ACC112 (cell line): Measurements from ENCODE around the gene PCMTD2.

Source experiments
- H2AFZ ChIP-seq: fragments of 200-600 bp; sonication (generic); one replicate; pipeline ENCODE4 v1.6.0; 2017; ENCODE audit warnings: antibody characterized with exemption, low read length; ENCODE audit not compliant: unreplicated experiment
- H3K27ac ChIP-seq: fragments of 200-600 bp; sonication (generic); 2 replicates; pipeline ENCODE4 v1.5.1; 2014; ENCODE audit warnings: low read depth, mild to moderate bottlenecking, antibody characterized with exemption, low read length, moderate library complexity
- H3K27me3 ChIP-seq: fragments of 200-600 bp; sonication (generic); 2 replicates; pipeline ENCODE4 v1.6.1; 2014; ENCODE audit warnings: mild to moderate bottlenecking, antibody characterized with exemption, low read length, moderate library complexity, mixed read lengths; ENCODE audit not compliant: insufficient read depth
- H3K36me3 ChIP-seq: fragments of 200-600 bp; sonication (generic); 2 replicates; pipeline ENCODE4 v1.6.1; 2016; ENCODE audit warnings: mild to moderate bottlenecking, antibody characterized with exemption, low read length, moderate library complexity, mixed read lengths; ENCODE audit not compliant: insufficient read depth
- H3K4me1 ChIP-seq: fragments of 200-600 bp; sonication (generic); one replicate; pipeline ENCODE4 v1.6.1; 2016; ENCODE audit warnings: low read length, mixed read lengths; ENCODE audit not compliant: insufficient read depth, unreplicated experiment, control insufficient read depth
- H3K4me3 ChIP-seq: fragments of 200-600 bp; sonication (generic); 2 replicates; pipeline ENCODE4 v1.5.1; 2014; ENCODE audit warnings: mild to moderate bottlenecking, low read depth, low read length
- H3K79me2 ChIP-seq: fragments of 200-600 bp; sonication (generic); one replicate; pipeline ENCODE4 v1.6.0; 2016; ENCODE audit warnings: low read length; ENCODE audit not compliant: control insufficient read depth, unreplicated experiment, insufficient read depth

The PCMTD2 gene

GRCh38 chr20:64239449-64240242, 15.9 kb upstream of the PCMTD2 start:
- Histone ChIP-seq H3K36me3 (no peaks in the 10 kb centered on the region), H3K27me3 (no peaks in the 10 kb centered on the region), H3K79me2 (no peaks in the 10 kb centered on the region), H3K4me1 (no peaks in the 10 kb centered on the region), H3K27ac (no peak overlapping the region), H2AFZ (no peak overlapping the region), H3K4me3 (no peak overlapping the region)

GRCh38 chr20:64240243-64241015, 15.1 kb upstream of the PCMTD2 start:
- H3K27ac ChIP-seq: no peak overlapping the region
- no peak overlapping the region for H2AFZ ChIP-seq
- no peaks in the 10 kb centered on the region for H3K36me3 ChIP-seq
- no peaks in the 10 kb centered on the region for H3K4me1 ChIP-seq
- H3K79me2 ChIP-seq: no peaks in the 10 kb centered on the region
- H3K4me3 ChIP-seq: no peak overlapping the region
- 0 out of 2 replicates have a peak, but pooled peaks cover 4% of the 10 kb centered on the region for H3K27me3 ChIP-seq

GRCh38 chr20:64241061-64241460, 14.5 kb upstream of the PCMTD2 start:
- Histone ChIP-seq H3K36me3 (no peaks in the 10 kb centered on the region), H3K4me3 (no peak overlapping the region)

GRCh38 chr20:64242003-64242796, 13.3 kb upstream of the PCMTD2 start:
- no peaks in the 10 kb centered on the region for H3K79me2 ChIP-seq
- H3K4me3 ChIP-seq: no peak overlapping the region
- no peak overlapping the region for H2AFZ ChIP-seq
- H3K27ac ChIP-seq: no peak overlapping the region
- H3K36me3 ChIP-seq: no peaks in the 10 kb centered on the region
- peaks cover 14% of the 10 kb centered on the region; the same call in 1 of the 2 replicates for H3K27me3 ChIP-seq
- no peaks in the 10 kb centered on the region for H3K4me1 ChIP-seq

More at GRCh38 chr20:64241061-64241460, 14.5 kb upstream of the PCMTD2 start:
- H3K27ac ChIP-seq: no peak overlapping the region
- H3K79me2 ChIP-seq: no peaks in the 10 kb centered on the region
- H3K4me1 ChIP-seq: no peaks in the 10 kb centered on the region
- no peak overlapping the region for H2AFZ ChIP-seq
- peaks cover 8% of the 10 kb centered on the region; the same call in 1 of the 2 replicates for H3K27me3 ChIP-seq

- no peaks in the 10 kb centered on the region for H3K4me1 ChIP-seq
Measured at GRCh38 chr20:64242797-64243475, 12.6 kb upstream of the PCMTD2 start.

GRCh38 chr20:64244281-64244805, 11.2 kb upstream of the PCMTD2 start:
- H3K36me3 ChIP-seq: no peaks in the 10 kb centered on the region
- H3K79me2 ChIP-seq: no peaks in the 10 kb centered on the region
- H2AFZ ChIP-seq: no peak overlapping the region
- H3K27me3 ChIP-seq: peaks cover 14% of the 10 kb centered on the region; the same call in 1 of the 2 replicates
- H3K4me3 ChIP-seq: no peak overlapping the region
- H3K27ac ChIP-seq: no peak overlapping the region
- no peaks in the 10 kb centered on the region for H3K4me1 ChIP-seq

More at GRCh38 chr20:64242797-64243475, 12.6 kb upstream of the PCMTD2 start:
- Histone ChIP-seq H3K36me3 (no peaks in the 10 kb centered on the region), H3K27ac (no peak overlapping the region), H2AFZ (no peak overlapping the region), H3K4me3 (no peak overlapping the region), H3K79me2 (no peaks in the 10 kb centered on the region), H3K27me3 (peaks cover 14% of the 10 kb centered on the region; the same call in 1 of the 2 replicates)

GRCh38 chr20:64244870-64245603, 10.5 kb upstream of the PCMTD2 start:
- H3K4me3 ChIP-seq: no peak overlapping the region
- no peak overlapping the region for H2AFZ ChIP-seq
- no peaks in the 10 kb centered on the region for H3K79me2 ChIP-seq
- no peak overlapping the region for H3K27ac ChIP-seq
- H3K27me3 ChIP-seq: peaks cover 17% of the 10 kb centered on the region
- H3K4me1 ChIP-seq: no peaks in the 10 kb centered on the region
- no peaks in the 10 kb centered on the region for H3K36me3 ChIP-seq

- no peak overlapping the region for H2AFZ ChIP-seq
- H3K36me3 ChIP-seq: no peaks in the 10 kb centered on the region
- no peak overlapping the region for H3K4me3 ChIP-seq
- no peaks in the 10 kb centered on the region for H3K4me1 ChIP-seq
- H3K27me3 ChIP-seq: peaks cover 27% of the 10 kb centered on the region
- H3K79me2 ChIP-seq: no peaks in the 10 kb centered on the region
- no peak overlapping the region for H3K27ac ChIP-seq
Measured at GRCh38 chr20:64245746-64246595, 9.6 kb upstream of the PCMTD2 start.
